B cell (primary cell): Measurements from ENCODE around the gene TRPC4AP.
"Not testable (repeated sequence)": the region's sequence is repeated elsewhere in the genome, so short reads cannot be mapped to it uniquely, and the experiment has no call there.

ENCODE experiments used
- CTCF ChIP-seq: fragments of 200-600 bp; IDR thresholded peaks from one replicate; pipeline ENCODE4 v1.8.0; 2022; ENCODE audit warnings: antibody characterized with exemption, mild to moderate bottlenecking
- EZH2 ChIP-seq: IDR thresholded peaks from 2 replicates; pipeline ENCODE4 v1.6.1; 2012; ENCODE audit warnings: borderline replicate concordance, low read depth, mild to moderate bottlenecking, moderate library complexity, low read length; ENCODE audit not compliant: insufficient read depth, poor library complexity, severe bottlenecking

DNA sequence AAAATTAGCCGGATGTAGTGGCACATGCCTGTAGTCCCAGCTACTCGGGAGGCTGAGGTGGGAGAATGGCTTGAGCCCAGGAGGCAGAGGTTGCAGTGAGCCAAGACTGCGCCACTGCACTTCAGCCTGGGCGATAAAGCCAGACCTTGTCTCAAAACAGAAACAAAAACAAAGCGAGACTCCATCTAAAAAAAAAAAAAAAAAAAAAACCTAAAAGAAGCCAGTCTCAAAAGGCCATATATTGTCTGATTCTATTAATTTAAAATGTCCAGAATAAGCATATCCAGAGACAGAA is 12.3 kb downstream of the TRPC4AP start:
- not testable (repeated sequence) for TF ChIP-seq CTCF, EZH2
